ENCODE results near the gene IFNAR2.

DNA sequence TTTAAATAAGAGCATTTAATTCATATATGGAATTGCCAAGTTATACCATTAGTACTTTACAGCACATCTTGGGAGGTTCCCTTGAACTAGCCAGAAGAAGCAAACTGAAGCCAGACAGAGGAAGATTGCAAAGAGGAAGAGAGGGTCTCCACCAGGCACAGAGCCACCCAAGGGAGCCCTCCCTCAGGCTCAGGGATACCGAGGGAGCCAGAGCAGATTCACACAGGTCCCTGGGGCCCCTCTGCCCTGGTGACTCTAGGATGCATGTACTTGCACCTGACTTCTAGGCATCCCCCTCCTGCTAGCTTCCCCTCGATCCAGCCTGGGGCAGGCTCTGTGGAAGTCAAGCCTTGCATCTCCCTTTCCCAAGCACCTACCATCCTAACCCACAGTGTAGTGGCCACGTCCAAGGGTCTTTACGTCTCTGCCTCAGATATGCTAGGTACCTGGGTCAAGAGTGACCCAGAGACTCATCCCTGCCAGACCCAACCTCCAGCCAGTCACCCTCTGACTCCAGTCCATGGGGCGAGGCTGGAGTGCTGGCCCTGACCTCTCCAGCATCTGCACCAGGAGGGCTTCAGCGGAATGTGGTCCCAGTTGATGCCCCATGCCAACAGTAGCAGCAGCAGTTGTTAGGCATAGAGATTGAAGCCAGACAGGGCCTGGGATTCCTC is 6.4 kb downstream of the IFNAR2 start:
- TF ChIP-seq, protein P1, sequence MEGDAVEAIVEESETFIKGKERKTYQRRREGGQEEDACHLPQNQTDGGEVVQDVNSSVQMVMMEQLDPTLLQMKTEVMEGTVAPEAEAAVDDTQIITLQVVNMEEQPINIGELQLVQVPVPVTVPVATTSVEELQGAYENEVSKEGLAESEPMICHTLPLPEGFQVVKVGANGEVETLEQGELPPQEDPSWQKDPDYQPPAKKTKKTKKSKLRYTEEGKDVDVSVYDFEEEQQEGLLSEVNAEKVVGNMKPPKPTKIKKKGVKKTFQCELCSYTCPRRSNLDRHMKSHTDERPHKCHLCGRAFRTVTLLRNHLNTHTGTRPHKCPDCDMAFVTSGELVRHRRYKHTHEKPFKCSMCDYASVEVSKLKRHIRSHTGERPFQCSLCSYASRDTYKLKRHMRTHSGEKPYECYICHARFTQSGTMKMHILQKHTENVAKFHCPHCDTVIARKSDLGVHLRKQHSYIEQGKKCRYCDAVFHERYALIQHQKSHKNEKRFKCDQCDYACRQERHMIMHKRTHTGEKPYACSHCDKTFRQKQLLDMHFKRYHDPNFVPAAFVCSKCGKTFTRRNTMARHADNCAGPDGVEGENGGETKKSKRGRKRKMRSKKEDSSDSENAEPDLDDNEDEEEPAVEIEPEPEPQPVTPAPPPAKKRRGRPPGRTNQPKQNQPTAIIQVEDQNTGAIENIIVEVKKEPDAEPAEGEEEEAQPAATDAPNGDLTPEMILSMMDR (IDR thresholded peaks at IDR 0.05; ENCODE audit: low read depth, low read length), result no peak
- TF ChIP-seq POLR2A (IDR thresholded peaks at IDR 0.05; ENCODE audit: extremely low read depth, insufficient read length) (no peak), MYC (IDR thresholded peaks at IDR 0.05; ENCODE audit: low read depth, low read length) (no peak)
- TF ChIP-seq, protein P2, sequence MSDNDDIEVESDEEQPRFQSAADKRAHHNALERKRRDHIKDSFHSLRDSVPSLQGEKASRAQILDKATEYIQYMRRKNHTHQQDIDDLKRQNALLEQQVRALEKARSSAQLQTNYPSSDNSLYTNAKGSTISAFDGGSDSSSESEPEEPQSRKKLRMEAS (IDR thresholded peaks at IDR 0.05; ENCODE audit: low read depth, low read length), result no peak

Measured in NB4 (cell line).